ENCODE measurements around the gene FAM53B.
A peak's percentile ranks its signal among the peaks of the same experiment; 100 is the strongest.

FAM53B gene

DNA sequence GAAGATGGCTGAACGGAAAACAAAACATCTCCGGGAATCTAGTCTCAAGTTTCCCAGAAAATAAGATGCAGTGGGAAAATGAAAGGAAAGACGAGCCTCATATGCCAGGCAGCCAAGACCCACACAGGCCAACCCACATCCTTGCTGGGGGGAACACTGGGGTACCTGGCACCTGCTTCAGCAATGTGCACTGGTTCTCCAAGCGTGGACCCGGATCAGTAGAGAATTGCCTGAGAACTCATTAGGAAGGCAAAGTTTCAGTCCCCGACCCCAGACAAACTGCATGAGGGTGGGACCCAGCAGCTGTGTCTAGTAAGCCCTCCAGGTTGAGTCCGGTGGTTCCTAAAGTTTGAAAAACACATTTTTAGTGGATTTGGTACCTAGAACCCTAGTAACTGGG lies 18.4 kb downstream of the FAM53B start:
- no peak for DNase-seq

DNA sequence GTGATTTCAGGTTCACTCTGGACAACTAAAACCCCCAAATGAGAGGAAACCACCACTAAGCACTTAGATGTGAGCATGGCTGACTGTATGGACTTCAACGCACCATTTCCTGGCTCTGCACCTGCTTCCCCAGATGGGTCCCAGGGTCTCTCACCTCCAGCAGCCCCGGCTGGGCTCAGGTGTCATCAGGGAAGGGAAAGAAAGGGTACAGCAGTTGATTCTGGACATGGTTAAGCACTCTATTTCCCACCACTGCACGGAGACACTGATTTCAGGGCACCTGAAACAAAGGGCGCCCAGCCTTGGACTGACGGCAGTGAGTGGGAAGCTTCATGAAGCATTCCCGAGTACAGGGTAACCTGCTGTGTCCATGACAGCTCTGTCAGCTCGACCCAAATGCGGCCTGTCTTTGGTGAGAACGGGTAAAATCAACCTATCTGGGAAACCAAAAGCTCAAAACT lies 19.0 kb downstream of the FAM53B start:
- DNase-seq, result no peak

DNA sequence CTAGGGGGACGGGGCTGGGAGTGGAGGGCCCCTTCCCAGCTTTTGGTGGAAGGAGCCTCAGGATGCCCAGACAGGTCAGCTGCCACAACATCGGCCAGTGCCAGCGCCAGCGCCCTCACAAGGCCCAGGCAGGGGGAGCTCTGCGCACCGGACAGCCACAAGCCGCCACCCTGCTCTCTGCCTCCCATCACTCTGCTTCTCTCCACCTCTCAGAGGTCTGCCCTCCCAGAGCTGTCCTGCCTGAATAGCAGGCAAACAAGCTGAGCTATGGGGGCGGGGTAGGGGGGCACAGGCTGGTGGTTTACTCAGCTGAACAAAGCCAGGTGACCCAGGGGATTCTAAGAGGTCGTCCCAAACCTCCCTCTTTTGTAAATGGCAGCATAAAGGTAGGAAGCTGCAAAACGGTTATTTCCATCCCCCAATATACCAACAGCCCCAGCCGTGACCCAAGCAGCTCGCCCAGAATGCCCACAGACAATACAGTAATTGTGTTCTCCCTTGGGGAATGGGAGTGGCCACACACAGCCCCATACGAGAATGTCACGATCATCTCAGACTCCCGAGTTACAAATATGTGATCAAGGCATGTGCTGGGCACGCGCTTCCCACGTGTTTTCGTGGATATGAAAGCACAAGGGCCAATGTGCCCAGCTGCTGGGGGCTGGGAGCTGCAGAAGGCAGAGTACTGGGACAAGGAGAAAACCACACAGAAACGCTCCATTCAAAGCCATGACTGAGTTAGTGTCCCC lies 19.7 kb downstream of the FAM53B start:
- no peak for DNase-seq

DNA sequence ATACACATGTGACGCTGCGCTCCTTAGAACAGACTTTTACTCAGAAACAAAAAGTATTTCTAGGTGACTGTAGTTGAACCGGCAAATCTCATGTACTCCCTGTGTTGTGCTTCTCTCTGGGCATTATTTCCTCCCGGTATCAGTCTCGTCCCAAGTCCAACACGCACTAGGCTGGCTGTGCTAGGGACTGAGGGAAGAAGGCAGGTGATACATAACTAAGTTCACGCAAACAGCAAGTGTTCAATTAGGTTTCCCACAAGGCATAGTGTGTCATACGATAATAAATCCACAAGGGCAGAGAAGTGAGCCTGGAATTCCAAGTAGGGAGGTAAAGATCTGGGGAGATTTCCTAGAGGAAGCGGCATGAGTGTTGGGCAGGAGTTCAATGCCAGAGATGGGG lies 20.4 kb downstream of the FAM53B start:
- no peak for DNase-seq

DNA sequence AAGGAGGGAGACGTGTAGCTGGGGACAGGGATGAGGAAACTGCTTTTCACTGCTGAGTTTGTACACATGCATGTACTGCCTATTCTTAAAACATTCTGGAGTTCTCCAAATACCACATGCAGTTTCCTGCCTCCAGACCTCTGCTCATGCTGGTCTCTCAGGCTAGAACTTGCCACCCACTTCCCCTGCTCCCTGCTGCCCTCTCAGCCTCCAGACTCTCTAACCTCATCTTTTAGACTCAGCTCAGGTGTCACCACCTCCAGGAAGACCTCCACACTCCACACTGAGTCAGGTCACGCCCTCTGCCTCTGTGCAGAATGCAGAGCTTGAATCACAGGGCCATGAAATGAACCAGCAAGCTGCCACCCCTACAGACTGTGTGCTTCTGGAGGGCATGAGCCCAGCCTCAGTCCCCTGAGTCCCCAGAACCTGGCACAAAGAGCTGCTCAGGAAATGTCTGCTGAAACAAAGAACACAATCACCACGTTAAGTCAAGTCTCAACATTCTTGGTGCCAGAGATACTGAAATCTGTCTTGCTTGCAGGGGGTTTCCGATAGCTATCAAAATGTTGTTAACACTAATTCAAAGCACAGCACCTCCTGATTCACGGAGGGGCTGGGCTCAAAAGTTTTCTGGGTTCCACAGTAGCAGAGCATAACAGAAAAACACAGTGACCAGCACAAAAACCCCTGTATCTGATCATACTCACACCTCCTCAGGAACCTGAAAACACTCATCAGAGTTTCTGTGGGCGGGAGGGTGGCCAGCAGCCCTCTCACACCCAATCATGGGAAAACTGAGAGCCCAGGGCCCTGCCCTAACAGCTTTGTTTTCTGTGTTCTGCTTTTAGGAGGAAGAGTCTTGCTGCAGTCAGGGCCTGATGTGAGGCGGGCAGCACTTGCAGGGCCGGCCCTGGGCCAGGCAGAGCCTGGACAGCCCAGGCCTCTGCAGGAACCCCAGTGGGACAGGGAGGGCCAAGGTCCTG lies 21.1 kb downstream of the FAM53B start:
- peak; percentile 52 for DNase-seq

DNA sequence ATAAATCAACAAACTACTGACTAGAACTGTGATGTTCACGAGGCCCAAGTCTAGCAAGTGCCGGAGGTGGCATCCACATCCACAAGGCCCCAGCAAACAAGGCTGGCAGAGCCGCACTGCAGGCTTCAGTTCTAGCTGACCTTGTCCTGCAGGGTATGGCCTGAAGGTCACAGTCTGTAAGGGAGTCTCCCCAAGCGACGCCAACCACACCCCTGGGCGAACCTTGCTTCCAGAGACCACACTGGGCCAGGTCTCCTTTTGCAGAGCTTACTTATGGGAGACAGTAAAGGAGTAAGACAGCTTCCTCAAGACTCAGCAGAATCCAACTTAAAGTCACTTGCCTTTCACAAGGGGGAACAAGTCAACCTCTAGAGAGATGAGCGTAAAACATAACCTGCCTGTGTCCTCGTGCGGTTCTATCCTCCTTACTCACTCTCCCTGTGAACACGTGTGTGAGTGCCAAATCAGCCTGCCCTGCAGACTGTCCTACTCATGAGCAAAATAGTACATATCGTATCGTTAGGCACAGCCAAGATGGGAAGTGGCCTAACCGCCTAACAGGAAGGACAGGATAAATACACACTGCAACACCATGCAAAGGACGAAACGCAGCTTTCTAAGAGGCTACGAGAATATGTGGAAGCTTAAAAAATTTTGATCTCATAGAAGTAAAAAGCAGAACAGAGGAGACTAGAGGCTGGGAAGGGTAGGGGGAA lies 22.7 kb downstream of the FAM53B start:
- no peak for DNase-seq

DNA sequence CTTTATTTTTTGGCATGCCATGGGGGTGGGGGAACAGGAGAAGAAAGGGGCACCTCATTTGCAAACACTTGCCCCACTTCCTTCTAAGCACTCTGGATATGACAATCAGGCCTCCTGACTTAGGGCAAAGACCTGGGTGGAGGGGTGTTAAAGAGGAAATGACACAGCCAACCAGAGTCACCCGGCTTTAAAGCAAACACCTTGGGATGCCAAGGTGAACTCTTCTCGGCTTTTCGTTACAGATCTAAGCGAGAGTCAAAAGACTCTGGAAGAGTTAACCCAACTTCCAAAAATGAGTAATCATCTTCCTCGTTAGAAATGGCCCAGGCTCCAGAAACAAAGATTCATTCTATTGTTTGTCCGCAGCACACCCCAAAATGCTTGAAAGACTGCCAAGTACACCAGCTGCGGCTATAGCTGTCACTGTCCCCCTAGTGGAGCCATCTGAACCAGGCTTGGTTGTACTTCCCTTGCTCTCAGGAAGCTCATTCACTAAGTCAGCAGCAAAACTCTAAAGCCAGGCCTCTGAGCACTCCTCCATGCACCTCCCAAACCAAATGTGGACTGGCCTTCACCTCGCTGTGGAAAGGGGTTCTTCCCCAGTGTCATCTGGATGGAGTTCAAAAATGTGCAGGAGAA lies 24.8 kb downstream of the FAM53B start:
- peak; percentile 92 for DNase-seq

DNA sequence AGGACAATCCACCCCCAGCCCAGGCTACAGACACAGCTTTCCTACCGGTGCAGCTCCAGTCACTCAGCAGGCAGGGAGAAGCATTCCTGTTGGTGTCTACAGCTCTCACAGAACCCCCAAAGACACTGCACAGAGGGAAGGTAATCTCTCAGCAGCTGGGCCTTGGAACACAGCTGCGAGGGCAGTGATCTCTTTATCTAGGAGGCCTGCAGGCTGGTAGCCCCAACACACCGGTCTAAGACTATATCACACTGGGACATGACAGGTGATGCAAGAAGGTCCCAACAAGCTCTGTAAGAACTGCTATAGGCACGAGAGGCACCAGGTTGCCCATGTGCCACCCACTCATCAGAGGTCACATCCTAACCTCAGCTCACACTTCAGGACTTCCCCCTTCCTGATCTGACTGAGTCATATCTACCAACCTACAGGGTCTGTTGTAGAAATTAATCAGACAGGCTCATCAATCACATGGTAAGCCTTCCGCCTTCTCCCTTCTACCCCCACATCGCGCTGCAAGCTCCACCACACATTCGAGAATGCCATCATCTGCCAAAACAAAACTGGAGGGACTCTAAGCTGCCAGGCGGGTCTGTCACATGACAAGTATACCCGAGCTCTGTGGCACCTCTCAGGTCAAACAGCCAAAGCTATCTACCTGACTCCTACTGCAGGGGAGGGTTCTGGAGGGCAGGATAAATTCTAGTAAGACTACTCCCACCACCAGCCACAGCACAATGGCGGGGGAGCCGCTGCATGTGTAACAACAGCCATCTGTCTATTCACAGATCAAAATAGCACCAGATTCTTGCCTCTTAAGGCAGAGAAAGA lies 26.1 kb downstream of the FAM53B start:
- peak; percentile 23 for DNase-seq

DNA sequence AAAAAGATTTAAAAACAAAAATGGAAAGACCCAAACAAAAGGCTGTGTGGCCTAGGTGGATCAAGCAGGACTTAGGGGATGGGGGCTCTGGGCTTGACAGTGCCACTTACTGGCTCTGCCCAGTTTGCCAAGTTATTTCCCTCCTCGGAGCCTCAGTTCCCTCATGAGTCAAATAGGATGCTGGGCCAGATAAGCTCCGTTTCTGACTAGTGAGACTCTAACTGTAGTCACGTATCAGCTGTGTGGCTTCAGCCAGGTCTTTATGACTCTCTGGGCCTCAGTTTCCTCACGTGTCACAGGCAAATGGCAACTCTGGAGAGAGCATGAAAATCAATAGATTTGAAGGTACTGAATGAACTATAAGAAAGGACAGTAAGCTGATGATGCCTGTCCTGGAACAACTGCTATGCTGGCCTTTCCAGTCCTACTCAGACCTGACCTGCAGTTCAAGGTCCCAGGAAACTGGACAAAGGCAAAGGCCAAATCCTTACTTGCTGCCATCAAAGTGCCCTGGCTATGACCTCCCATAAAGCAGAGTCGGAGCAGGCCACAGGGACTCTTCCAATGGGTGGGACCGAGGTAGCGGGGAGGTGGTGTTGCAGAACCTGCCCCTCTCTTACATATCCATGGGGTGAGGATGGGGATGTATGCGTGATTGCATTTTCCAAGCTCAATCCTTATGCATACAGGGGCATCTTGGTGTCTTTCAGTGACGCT lies 27.0 kb downstream of the FAM53B start:
- DNase-seq, result no peak

DNA sequence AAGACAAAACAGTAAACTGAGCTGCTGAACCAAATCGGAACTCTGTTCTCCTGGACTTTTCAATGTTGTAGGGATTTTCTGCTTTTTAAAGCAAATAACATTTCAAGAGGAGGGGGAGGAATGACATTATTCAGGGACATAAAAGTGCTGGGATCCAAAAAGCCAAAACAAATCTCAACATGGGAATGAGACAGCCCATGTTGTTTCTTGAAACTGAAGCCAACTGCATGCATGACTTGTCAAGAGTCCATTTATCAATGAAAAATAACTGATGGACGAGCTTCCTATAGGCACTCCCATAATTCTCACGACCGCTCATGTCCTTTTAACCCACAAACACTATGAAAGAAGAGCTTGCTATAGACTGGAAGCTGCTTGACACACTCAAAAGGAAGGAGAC lies 27.8 kb downstream of the FAM53B start:
- DNase-seq, result no peak

DNA sequence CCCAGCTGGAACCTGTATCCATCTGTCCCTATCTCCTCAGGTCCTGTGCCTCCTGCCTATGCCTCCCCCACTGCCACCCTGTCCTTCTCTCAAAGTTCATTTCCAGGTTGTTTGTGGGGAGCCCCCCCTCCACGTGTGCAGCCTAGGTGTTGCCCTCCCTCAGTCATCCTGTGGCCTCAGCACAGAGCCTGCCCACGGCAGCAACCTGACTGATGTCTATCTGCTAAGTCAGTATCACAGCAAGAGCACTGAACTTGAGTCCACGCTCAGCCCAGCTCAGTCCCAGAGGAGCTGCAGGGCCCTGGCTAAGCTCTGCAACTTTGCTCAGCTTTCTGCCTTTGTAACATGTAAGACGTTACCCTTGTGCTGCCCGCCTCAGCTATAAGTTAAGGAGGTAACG lies 28.7 kb downstream of the FAM53B start:
- no peak for DNase-seq

DNA sequence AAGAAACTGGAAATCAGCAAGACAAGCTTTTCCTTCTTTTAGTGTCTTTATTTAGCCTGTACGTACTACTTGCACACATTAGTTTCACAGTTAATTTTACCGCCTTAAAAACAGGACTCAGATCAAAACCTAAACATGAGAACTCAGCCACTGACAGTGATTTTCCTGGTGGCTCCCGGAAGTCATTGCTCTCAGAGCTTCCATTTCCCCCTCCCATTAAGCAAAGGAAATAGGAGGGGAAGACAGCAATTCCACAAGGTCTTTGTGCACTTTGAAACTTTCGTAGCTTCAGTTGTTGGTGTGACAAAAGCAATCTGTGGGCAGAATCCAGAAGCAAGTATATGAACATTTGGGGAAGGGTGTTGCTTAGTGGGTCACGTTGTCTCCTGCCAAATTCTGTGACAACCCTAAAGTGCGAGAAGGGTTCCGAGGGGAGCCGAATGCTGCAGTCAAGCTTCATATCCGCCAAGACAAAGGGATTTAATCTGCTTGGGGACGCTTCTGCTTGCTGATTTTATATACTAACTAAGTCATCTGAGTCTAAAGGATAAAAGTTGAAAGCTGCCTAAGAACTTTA lies 30.4 kb downstream of the FAM53B start:
- no peak for DNase-seq

DNA sequence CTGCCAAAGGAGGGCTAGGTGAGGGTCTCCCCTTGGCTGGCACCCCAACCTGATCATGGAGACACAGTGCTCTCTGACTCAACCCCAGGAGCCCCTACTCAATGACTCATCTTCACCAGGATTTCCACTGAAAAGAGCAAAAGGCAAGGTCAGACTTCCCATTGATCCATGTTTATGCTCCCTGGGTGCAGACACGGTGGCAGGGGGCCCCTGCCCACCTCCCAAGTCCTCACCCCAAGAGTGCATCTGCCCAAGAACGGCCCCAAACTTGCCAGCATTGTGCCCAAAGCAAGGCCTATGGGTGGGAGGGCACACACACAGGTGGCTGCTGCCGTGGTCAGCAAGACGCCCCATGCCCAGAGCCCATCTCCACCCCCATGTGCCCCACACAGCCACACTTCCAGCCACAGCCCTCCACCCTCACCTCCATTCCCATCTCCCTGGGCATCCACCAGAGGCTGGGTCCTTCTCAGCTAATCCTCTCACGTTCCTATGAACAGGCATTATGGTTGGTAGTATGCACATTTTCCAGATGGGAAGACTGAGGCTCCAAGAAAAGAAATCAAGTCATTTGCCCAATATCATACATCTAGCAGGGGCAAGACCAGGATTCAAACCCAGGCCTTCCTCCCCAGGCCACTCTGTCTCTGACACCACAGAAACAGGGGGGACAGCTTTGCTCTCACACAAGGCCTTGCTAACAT lies 31.3 kb downstream of the FAM53B start:
- no peak for DNase-seq

DNA sequence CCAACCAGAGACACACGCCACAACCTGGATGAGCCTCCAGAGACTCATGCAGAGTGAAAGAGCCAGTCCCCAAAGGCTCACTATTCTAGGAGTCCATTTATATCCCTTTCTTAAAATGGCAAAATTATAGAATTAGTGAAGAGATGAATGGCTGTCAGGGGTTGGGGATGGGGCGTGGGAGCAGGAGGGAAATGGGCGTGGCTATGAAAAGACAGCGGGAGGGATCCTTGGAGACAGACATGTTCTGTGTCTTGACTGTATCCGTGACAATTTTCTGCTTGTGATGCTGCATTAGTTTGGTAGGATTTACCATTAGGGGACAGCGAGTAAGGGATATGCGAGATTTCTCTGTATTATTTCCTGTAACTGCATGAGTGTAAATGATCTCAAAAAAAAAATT lies 33.0 kb downstream of the FAM53B start:
- DNase-seq, result no peak

DNA sequence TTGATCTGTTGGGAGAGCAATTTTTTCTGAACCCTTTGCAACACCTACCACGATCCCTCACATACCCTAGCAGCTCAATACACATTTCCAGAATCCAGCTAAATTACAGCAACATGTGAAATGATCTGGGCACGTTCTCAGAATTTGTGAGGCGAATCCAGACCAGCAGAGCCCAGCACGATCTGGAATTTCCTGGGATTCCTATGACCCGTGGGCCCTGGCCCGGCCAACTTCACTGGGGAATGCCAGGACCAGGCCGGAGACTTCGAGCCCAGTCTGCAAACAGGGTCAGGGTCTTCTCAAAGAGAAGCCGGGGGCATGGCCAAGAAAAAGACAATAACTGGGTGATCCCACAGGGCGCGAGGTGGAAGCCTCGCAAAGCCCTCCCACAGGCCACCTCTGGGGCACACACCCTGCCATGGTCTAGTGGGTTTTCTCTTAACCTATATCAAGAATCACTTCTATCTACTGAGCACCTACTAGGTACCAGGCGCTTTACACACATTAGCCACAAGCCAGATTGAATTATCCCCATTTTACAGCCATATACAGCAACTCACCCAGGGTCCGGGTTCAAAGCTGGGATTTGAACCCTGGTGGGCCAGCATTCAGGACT lies 33.8 kb downstream of the FAM53B start:
- no peak for DNase-seq

DNA sequence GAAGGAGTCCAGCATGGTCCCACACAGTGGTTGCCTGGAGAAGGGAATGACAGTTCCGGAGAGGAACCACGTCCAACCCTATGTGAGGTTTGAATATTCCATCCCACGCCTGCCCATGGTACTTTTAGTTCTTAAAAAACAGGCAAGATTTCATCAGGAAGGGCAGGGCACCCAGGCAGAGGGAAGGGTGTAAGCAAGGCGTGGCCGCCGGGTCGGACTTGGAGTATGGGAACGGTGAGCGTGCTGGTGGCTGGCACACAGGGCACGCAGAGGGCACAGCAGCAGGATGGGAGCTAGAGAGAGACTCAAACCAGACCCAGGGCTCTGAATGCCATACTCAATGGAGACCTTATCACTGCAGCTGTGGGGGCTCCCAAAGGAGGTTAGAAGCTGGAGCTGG lies 34.3 kb downstream of the FAM53B start:
- no peak for DNase-seq

DNA sequence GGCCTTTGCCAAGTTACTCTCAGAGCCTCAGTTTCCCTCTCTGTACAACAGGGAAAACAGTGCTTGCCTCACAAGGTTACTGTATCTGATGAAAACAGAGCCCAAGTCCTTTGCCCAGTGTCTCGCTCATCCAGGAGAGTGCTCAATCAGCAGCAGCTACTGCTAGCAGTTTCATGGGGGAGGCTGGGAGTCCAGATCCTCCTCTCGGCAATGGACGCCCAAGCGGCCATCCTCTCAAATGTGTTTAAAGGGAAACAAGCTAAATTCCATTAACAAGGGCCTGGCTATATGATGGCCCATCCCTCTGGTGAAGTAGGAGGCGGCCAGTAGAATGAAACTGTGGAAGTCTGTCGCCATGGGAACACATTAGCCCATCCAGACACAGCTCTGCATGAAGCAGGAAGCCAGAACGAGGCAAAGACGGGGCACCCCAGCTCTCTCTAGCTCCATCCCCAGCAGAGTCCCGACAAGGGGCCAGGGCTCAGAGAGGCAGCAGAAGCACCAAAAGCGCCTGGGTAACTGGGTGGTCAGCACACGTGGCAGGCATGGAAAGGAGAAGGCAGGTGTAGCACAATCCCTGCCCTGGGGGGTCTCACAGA lies 35.2 kb downstream of the FAM53B start:
- DNase-seq, result no peak

DNA sequence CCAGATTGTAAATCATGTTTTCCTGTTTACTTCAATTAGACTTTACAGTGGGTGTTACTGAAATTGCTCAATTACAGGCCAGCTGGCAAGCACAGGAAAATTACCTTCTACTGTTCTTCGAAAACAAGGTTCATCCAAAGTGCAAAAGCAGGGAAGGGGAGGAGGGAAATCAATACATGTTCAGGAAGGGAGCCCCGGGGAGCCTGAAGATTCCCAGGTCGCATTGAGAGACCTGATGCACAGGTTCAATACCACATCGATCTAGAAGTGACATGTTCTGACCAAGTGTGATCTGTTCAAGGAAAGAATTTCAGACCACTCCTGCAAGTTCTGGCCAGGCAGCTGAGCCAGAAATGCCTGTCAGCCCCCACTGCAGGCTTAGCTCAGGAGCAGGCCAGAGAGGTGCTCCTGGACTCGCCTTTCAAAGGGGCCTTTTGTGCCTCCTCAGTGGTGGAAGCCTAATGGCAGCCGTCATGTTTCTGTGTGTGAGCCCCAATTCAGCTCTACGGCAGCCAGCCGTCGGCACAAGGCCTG lies 35.9 kb downstream of the FAM53B start:
- DNase-seq, result no peak

DNA sequence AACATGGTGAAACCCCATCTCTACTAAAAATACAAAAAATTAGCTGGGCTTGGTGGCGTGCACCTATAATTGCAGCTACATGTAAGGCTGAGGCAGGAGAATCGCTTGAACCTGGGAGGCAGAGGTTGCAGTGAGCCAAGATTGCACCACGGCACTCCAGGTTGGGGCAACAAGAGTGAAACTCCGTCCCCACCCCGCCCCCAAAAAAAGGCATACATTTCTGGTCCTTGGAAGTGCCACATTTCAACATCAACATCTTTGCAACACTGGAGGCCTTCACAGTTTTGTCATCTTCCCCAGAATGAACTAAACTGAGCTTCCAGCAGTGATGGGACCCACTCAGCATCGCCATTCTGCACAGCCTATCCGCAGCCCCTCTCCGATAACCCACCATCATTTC lies 36.6 kb downstream of the FAM53B start:
- no peak for DNase-seq
